K562 (cell line): ENCODE measurements around the gene CD1E. TPM values are rescaled to one million over a fixed set of nuclear protein-coding genes. Genes with fewer than 3 reads are reported as not detected.

ENCODE experiments used
- ATAC-seq: fragments of 200-7000 bp; cut with Tn5 transposase; 3 replicates; pipeline ENCODE4 v1.9.1; 2020; ENCODE audit warnings: moderate library complexity
- BruUV-seq: library from RNA; stranded (reverse); fragments of 400-500 nt; replicated peaks from 2 replicates; lab custom pipeline; 2021; lab: Mats Ljungman, UMichigan
- CTCF ChIA-PET: fragments of 300-600 bp; formaldehyde crosslinking; extraction: SDS; loops from one replicate; lab custom pipeline; 2021; ENCODE audit warnings: low intra/inter-chr PET ratio; lab: Yijun Ruan, JAX
- POLR2A ChIA-PET: fragments of 300-600, 350-650 bp; sonication (Branson Sonifier 250); formaldehyde crosslinking; extraction: SDS; loops from one replicate; lab custom pipeline; 2021; ENCODE audit warnings: antibody characterized with exemption, inconsistent platforms; lab: Yijun Ruan, JAX
- DNase-seq, 4 experiments: peaks; one replicate each; pipeline versions ENCODE4 v3.0.0 to v3.0.0-alpha.2; 2011 to 2018; ENCODE audit warnings: low spot score in 3 of 4, mixed read lengths in 3 of 4; ENCODE audit errors: extremely low read depth in 1 of 4
- FAIRE-seq: peaks from 2 replicates; lab custom pipeline; 2011; peaks lifted over from hg19 to GRCh38; lab: Jason Lieb, UNC
- H2AFZ ChIP-seq: 2 replicates; pipeline ENCODE4 v1.6.0; 2011; ENCODE audit warnings: low read depth, low read length, control low read depth, inconsistent platforms
- H3K27ac ChIP-seq: fragments of 200-600 bp; 3 replicates; pipeline ENCODE4 v1.8.0; 2011; ENCODE audit warnings: low read depth, mild to moderate bottlenecking, control low read depth, inconsistent platforms, low read length, moderate library complexity, mixed read lengths; ENCODE audit errors: extremely low read depth
- H3K27me3 ChIP-seq, 2 experiments: fragments of 300-600 bp in 1 of 2; 2 replicates in 1 of 2; 3 replicates in 1 of 2; pipeline versions ENCODE4 v1.6.0 to v1.8.0; 2011; ENCODE audit warnings: inconsistent platforms in 2 of 2, low read length in 2 of 2, mild to moderate bottlenecking in 1 of 2, mixed read lengths in 1 of 2, moderate library complexity in 1 of 2; ENCODE audit not compliant: control insufficient read depth in 2 of 2, insufficient read depth in 2 of 2
- H3K36me3 ChIP-seq: fragments of 300-600 bp; 3 replicates; pipeline ENCODE4 v1.8.0; 2011; ENCODE audit warnings: mild to moderate bottlenecking, low read length, inconsistent platforms; ENCODE audit not compliant: control insufficient read depth, insufficient read depth
- H3K4me1 ChIP-seq, 2 experiments: fragments of 200-600 bp in 1 of 2; replicated peaks in 1 of 2; 2 replicates in 1 of 2; 3 replicates in 1 of 2; pipeline versions ENCODE4 v1.5.1 to v1.8.0; 2011; ENCODE audit warnings: inconsistent platforms in 2 of 2, low read length in 2 of 2, mild to moderate bottlenecking in 1 of 2, mixed read lengths in 1 of 2, moderate library complexity in 1 of 2; ENCODE audit not compliant: control insufficient read depth in 2 of 2, insufficient read depth in 2 of 2
- H3K4me2 ChIP-seq: 2 replicates; pipeline ENCODE4 v1.6.1; 2011; ENCODE audit warnings: low read length, control low read depth, inconsistent platforms, mixed read lengths; ENCODE audit not compliant: insufficient read depth
- H3K4me3 ChIP-seq: fragments of 200-600 bp; sonication (generic), shearing (Covaris generic); 2 replicates; pipeline ENCODE4 v1.5.1; 2016; ENCODE audit warnings: control low read depth, inconsistent platforms
- H3K79me2 ChIP-seq: fragments of 200-600 bp; 3 replicates; pipeline ENCODE4 v1.8.0; 2011; ENCODE audit warnings: low read length, inconsistent platforms; ENCODE audit not compliant: control insufficient read depth, insufficient read depth
- H3K9ac ChIP-seq, 2 experiments: 2 replicates each; pipeline versions ENCODE4 v1.6.0 to v1.6.1; 2011; ENCODE audit warnings: low read depth in 2 of 2, low read length in 2 of 2, control low read depth in 1 of 2, inconsistent platforms in 1 of 2, mild to moderate bottlenecking in 1 of 2, mixed read lengths in 1 of 2; ENCODE audit not compliant: insufficient read depth in 1 of 2
- H3K9me1 ChIP-seq: one replicate; pipeline ENCODE4 v1.6.0; 2011; ENCODE audit warnings: inconsistent platforms, mild to moderate bottlenecking, low read length, moderate library complexity; ENCODE audit not compliant: control insufficient read depth, insufficient read depth
- H3K9me3 ChIP-seq: replicated peaks from 2 replicates; pipeline ENCODE4 v1.5.1; 2011; ENCODE audit warnings: low read depth, low read length, inconsistent platforms; ENCODE audit not compliant: control insufficient read depth, insufficient read depth
- H4K20me1 ChIP-seq: replicated peaks from 2 replicates; pipeline ENCODE4 v1.6.1; 2011; ENCODE audit warnings: low read length, inconsistent platforms, mixed read lengths; ENCODE audit not compliant: control insufficient read depth, insufficient read depth
- GABPB2 ChIP-seq: fragments of 250-450 bp; sonication (Bioruptor Pico); conservative IDR thresholded peaks from 2 replicates; pipeline ENCODE4 v1.5.1; 2021; ENCODE audit warnings: mild to moderate bottlenecking
- RAD51 ChIP-seq: fragments of 450-650 bp; IDR thresholded peaks from 2 replicates; pipeline ENCODE4 v1.7.1; 2016; ENCODE audit warnings: low read depth, mild to moderate bottlenecking, borderline replicate concordance
- SMARCA5 ChIP-seq: fragments of 450-650 bp; IDR thresholded peaks from 2 replicates; pipeline ENCODE4 v1.6.1; 2016
- ZNF263 ChIP-seq: sonication (generic); formaldehyde crosslinking; IDR thresholded peaks from 2 replicates; pipeline ENCODE4 v1.8.0; 2022; ENCODE audit warnings: mild to moderate bottlenecking, missing genetic modification reagents, borderline replicate concordance
- ZNF551 ChIP-seq: fragments of 250-450 bp; sonication (Bioruptor Pico); IDR thresholded peaks from 2 replicates; pipeline ENCODE4 v1.5.0; 2021; ENCODE audit warnings: mild to moderate bottlenecking, moderate library complexity
- WGBS: fragments of 100-300 bp; shearing (Covaris generic); methylation state at CpG from one replicate; pipeline ENCODE4 v1.1.6; 2016; ENCODE audit warnings: low coverage, mixed read lengths; ENCODE audit not compliant: insufficient coverage; ENCODE audit errors: missing lambda C conversion rate; 5-methylcytosine and 5-hydroxymethylcytosine counted together
- in situ Hi-C: fragments of 300-500 bp; cut with MboI; formaldehyde crosslinking; loops from 4 replicates; pipeline ENCODE4 v1.15.0; 2018; ENCODE audit warnings: inconsistent platforms, mixed read lengths
- intact Hi-C: fragments of 100-400 bp; cut with micrococcal nuclease; formaldehyde crosslinking; loops from 2 replicates; pipeline ENCODE4 v1.14.2; 2022
- polyA plus RNA-seq, 8 experiments: library from polyadenylated mRNA; depleted of rRNA in 4 of 8; stranded (reverse) in 5 of 8; unstranded in 3 of 8; fragments of >200 nt; fragmentation: Nextera tagmentation in 2 of 8; fragmentation: Illumina TruSeq in 1 of 8; extraction: Ambion mirVana in 2 of 8; extraction: Trizol in 1 of 8; gene quantifications; 2 replicates each; pipeline versions ENCODE4 v1.2.1 to v1.2.3, GENCODE V29; 2011 to 2014; ENCODE audit warnings: inconsistent platforms in 1 of 8, missing spikeins in 1 of 8
- total RNA-seq, 7 experiments: library from RNA; depleted of rRNA in 6 of 7; stranded (reverse); fragments of >200 nt in 6 of 7; fragmentation: Illumina TruSeq in 2 of 7; extraction: Trizol in 2 of 7; gene quantifications; 2 replicates each; pipeline versions ENCODE4 v1.2.1 to v1.2.3, GENCODE V29; 2011 to 2021; ENCODE audit warnings: low replicate concordance in 1 of 7
- TF ChIP-seq, protein P1 (sequence below): fragments of 250-450 bp; sonication (Bioruptor Pico); IDR thresholded peaks from 2 replicates; pipeline ENCODE4 v1.6.1; 2021; ENCODE audit warnings: mild to moderate bottlenecking
- TF ChIP-seq, protein P2 (sequence below): fragments of 450-650 bp; IDR thresholded peaks from one replicate; pipeline ENCODE4 v1.6.1; 2018; ENCODE audit warnings: mild to moderate bottlenecking, moderate library complexity; ENCODE audit not compliant: partially characterized antibody
- TF ChIP-seq, protein P3 (sequence below): IDR thresholded peaks from 3 replicates; pipeline ENCODE4 v1.6.1; 2011; ENCODE audit warnings: borderline replicate concordance, mild to moderate bottlenecking; ENCODE audit not compliant: insufficient read length, insufficient read depth
- TF ChIP-seq, protein P4 (sequence below): fragments of 450-650 bp; IDR thresholded peaks from 2 replicates; pipeline ENCODE4 v1.6.1; 2014; ENCODE audit warnings: low read depth, mild to moderate bottlenecking, moderate library complexity, borderline replicate concordance

The CD1E gene
- total and polyA plus RNA-seq, 9 of the 15 experiments (the other 6 are each of a cell fraction or from before 2014, with no cell fraction given): not detected

DNA sequence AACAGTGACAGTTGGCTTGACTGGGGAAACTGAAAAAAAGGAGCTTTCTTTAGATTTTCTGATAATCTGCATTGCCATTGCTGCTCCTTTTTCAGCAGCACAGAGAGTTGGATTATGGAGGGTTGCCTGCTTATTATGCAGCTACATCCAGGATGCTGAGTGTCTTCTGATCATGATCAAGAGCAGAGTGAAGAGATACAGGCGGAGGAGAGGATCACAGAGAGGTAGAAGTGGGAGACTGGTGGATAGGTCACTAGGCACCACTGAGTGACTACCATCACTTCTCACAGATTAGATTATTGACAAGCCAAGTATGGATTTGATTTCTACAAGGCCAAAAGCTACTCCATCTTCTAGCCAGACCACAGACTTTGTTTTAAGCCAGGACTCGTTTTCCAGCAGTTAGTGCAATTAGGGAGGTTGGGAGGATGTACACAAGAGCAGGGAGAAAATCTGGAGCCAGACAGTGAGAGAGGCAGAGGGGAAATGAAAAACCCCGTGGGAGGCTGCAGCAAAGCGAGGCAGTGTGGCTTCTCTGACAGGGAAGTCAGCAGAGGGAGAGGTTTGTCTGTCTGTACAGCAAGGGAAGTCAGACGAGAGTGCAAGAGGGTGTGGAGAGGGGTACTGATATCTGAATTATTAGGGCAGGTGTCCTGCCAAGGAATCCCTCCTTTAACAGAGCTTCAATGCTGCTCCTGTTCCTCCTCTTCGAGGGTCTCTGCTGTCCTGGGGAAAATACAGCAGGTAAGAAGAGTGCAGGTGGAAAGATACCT lies at the start of gene CD1E (continued):
- no peak for TF ChIP-seq GABPB2 (CRISPR knock-in tag)
- TF ChIP-seq ZNF551 (CRISPR knock-in tag): no peak
- TF ChIP-seq, protein P1, sequence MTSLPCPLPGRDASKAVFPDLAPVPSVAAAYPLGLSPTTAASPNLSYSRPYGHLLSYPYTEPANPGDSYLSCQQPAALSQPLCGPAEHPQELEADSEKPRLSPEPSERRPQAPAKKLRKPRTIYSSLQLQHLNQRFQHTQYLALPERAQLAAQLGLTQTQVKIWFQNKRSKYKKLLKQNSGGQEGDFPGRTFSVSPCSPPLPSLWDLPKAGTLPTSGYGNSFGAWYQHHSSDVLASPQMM (CRISPR knock-in tag): no peak
- TF ChIP-seq, protein P2, sequence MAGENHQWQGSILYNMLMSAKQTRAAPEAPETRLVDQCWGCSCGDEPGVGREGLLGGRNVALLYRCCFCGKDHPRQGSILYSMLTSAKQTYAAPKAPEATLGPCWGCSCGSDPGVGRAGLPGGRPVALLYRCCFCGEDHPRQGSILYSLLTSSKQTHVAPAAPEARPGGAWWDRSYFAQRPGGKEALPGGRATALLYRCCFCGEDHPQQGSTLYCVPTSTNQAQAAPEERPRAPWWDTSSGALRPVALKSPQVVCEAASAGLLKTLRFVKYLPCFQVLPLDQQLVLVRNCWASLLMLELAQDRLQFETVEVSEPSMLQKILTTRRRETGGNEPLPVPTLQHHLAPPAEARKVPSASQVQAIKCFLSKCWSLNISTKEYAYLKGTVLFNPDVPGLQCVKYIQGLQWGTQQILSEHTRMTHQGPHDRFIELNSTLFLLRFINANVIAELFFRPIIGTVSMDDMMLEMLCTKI: no peak
- no peak for TF ChIP-seq SMARCA5

DNA sequence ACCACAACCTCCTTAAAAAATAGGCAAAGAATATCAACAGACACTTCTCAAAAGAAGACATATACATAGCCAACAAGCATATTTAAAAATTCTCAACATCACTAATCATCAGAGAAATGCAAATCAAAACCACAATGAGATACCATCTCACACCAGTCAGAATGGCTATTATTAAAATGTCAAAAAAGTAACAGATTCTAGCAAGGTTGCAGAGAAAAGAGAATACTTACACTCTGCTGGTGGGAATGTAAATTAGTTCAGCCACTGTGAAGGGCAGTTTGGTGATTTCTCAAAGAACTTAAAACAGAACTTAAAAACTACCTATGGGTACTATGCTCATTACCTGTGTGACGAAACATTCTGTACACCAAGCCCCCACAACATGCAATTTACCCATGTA lies 43.1 kb upstream of the CD1E start:
- WGBS: 0% methylated on average over 1 of the region's 1 CpG
- H3K36me3 ChIP-seq: no peaks in the 10 kb centered on the region
- ChIA-PET POLR2A (no interaction called here), CTCF (no interaction called here)
- intact Hi-C loops: no loop called here
- TF ChIP-seq, protein P3, sequence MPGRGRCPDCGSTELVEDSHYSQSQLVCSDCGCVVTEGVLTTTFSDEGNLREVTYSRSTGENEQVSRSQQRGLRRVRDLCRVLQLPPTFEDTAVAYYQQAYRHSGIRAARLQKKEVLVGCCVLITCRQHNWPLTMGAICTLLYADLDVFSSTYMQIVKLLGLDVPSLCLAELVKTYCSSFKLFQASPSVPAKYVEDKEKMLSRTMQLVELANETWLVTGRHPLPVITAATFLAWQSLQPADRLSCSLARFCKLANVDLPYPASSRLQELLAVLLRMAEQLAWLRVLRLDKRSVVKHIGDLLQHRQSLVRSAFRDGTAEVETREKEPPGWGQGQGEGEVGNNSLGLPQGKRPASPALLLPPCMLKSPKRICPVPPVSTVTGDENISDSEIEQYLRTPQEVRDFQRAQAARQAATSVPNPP: no peak
- no peak for TF ChIP-seq ZNF263 (CRISPR knock-in tag)
- no peak for TF ChIP-seq RAD51
- TF ChIP-seq, protein P4, sequence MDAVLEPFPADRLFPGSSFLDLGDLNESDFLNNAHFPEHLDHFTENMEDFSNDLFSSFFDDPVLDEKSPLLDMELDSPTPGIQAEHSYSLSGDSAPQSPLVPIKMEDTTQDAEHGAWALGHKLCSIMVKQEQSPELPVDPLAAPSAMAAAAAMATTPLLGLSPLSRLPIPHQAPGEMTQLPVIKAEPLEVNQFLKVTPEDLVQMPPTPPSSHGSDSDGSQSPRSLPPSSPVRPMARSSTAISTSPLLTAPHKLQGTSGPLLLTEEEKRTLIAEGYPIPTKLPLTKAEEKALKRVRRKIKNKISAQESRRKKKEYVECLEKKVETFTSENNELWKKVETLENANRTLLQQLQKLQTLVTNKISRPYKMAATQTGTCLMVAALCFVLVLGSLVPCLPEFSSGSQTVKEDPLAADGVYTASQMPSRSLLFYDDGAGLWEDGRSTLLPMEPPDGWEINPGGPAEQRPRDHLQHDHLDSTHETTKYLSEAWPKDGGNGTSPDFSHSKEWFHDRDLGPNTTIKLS: no peak
- H3K27me3 ChIP-seq: no peaks in the 10 kb centered on the region
- no peak overlapping the region for H3K4me3 ChIP-seq
- no peak overlapping the region for H3K4me2 ChIP-seq
- H3K4me1 ChIP-seq: no peaks in the 10 kb centered on the region
- no peak overlapping the region for H3K9ac ChIP-seq
- DNase-seq: no peak
- H3K9me1 ChIP-seq: no peaks in the 10 kb centered on the region
- ATAC-seq: no peak
- no peaks in the 10 kb centered on the region for H3K9me3 ChIP-seq
- no peaks in the 10 kb centered on the region for H3K79me2 ChIP-seq
- H3K27ac ChIP-seq: no peak overlapping the region
- no TSS peak for BruUV-seq
- H4K20me1 ChIP-seq: no peaks in the 10 kb centered on the region
- H2AFZ ChIP-seq: no peak overlapping the region
- in situ Hi-C loops: no loop called here
- FAIRE-seq: no peak
